Breast epithelium (tissue), 4 donors: Measurements from ENCODE around the gene WWTR1. TPM values are rescaled to one million over a fixed set of nuclear protein-coding genes. Genes with fewer than 3 reads are reported as not detected.

Experiments used
- DNase-seq, 2 donors: peaks; one replicate each; pipeline ENCODE4 v3.0.0-alpha.2; 2019; ENCODE audit warnings: low spot score in 2 of 2
- H3K27ac ChIP-seq, 2 donors: fragments of 200-600 bp; sonication (generic) in 1 of 2; one replicate each; pipeline ENCODE4 v1.5.1; 2016 to 2019; ENCODE audit warnings: mild to moderate bottlenecking in 1 of 2
- H3K27me3 ChIP-seq, 2 donors: fragments of 200-600 bp; sonication (generic) in 1 of 2; one replicate each; pipeline versions ENCODE4 v1.5.1 to v1.6.0; 2017 to 2019; ENCODE audit warnings: control low read depth in 1 of 2, mild to moderate bottlenecking in 1 of 2
- H3K36me3 ChIP-seq: fragments of 200-600 bp; one replicate; pipeline ENCODE4 v1.5.1; 2019
- H3K4me1 ChIP-seq, 2 donors: fragments of 200-600 bp; sonication (generic); one replicate each; pipeline ENCODE4 v1.5.1; 2016 to 2019; ENCODE audit warnings: control low read depth in 1 of 2
- H3K4me3 ChIP-seq, 3 donors: fragments of 200-600 bp; sonication (generic); 1 replicate in 2 of 3; 2 replicates in 1 of 3; pipeline ENCODE4 v1.5.1; 2016 to 2019; ENCODE audit warnings: mild to moderate bottlenecking in 3 of 3, moderate library complexity in 2 of 3
- H3K9me3 ChIP-seq, 2 donors: fragments of 200-600 bp; sonication (generic) in 1 of 2; one replicate each; pipeline ENCODE4 v1.5.1; 2016 to 2019; ENCODE audit warnings: control low read depth in 1 of 2
- POLR2A ChIP-seq: fragments of 450-650 bp; IDR thresholded peaks from one replicate; pipeline ENCODE4 v1.6.1; 2016; ENCODE audit warnings: antibody characterized with exemption, mild to moderate bottlenecking, moderate library complexity
- POLR2AphosphoS5 ChIP-seq, 3 donors: sonication (generic); formaldehyde crosslinking; IDR thresholded peaks; one replicate each; pipeline ENCODE4 v1.6.1; 2017; ENCODE audit warnings: antibody characterized with exemption in 3 of 3
- intact Hi-C: fragments of 100-400 bp; cut with DNase I; formaldehyde crosslinking; loops from one replicate; pipeline ENCODE4 v1.15.1; 2023; ENCODE audit warnings: low total_unique reads
- total RNA-seq, 3 donors: library from RNA; depleted of rRNA; stranded (reverse); fragments of >200 nt; gene quantifications; one replicate each; pipeline ENCODE4 v1.1.0, GENCODE V29; 2016
- TF ChIP-seq, protein P1 (sequence below), 3 donors: fragments of 450-650 bp; IDR thresholded peaks; one replicate each; pipeline ENCODE4 v1.5.1; 2016 to 2017; ENCODE audit warnings: antibody characterized with exemption in 3 of 3, mild to moderate bottlenecking in 3 of 3, moderate library complexity in 3 of 3

WWTR1 gene
- total RNA-seq, 3 donors from 2014 or later: 53.6 to 98.2 (median 91.4) TPM

DNA sequence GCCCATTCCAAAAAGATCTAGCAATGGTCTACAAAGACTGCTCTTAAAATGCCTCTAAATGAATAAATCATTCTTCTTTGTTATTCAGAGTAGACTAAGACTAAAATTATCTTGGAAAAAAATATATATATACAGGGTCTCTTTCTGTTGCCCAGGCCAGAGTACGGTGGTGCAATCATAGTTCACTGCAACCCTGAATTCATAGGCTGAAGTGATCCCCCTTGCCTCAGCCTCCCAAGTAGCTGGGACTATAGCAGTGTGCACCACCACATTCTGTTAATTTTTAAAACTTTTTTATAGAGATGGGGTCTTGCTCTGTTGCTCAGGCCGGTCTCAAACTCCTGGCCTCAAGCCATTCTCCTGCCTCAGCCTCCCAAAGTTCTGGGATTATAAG is 18.7 kb downstream of the WWTR1 start:
- intact Hi-C loops: no loop called here
- Histone ChIP-seq H3K4me3 (peak overlapping the region; percentile 16 to 56 (median 30)), H3K27me3 (no peaks in the 10 kb centered on the region), H3K9me3 (no peaks in the 10 kb centered on the region), H3K27ac (peak overlapping the region; percentile 60 to 78), H3K4me1 (peaks cover 2 to 17% of the 10 kb centered on the region in 2 donors), H3K36me3 (no peaks in the 10 kb centered on the region)
- TF ChIP-seq, protein P1, sequence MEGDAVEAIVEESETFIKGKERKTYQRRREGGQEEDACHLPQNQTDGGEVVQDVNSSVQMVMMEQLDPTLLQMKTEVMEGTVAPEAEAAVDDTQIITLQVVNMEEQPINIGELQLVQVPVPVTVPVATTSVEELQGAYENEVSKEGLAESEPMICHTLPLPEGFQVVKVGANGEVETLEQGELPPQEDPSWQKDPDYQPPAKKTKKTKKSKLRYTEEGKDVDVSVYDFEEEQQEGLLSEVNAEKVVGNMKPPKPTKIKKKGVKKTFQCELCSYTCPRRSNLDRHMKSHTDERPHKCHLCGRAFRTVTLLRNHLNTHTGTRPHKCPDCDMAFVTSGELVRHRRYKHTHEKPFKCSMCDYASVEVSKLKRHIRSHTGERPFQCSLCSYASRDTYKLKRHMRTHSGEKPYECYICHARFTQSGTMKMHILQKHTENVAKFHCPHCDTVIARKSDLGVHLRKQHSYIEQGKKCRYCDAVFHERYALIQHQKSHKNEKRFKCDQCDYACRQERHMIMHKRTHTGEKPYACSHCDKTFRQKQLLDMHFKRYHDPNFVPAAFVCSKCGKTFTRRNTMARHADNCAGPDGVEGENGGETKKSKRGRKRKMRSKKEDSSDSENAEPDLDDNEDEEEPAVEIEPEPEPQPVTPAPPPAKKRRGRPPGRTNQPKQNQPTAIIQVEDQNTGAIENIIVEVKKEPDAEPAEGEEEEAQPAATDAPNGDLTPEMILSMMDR (IDR thresholded peaks at IDR 0.05): no peak
- no peak for TF ChIP-seq POLR2AphosphoS5 (IDR thresholded peaks at IDR 0.05)
- no peak for TF ChIP-seq POLR2A
- no peak for DNase-seq

DNA sequence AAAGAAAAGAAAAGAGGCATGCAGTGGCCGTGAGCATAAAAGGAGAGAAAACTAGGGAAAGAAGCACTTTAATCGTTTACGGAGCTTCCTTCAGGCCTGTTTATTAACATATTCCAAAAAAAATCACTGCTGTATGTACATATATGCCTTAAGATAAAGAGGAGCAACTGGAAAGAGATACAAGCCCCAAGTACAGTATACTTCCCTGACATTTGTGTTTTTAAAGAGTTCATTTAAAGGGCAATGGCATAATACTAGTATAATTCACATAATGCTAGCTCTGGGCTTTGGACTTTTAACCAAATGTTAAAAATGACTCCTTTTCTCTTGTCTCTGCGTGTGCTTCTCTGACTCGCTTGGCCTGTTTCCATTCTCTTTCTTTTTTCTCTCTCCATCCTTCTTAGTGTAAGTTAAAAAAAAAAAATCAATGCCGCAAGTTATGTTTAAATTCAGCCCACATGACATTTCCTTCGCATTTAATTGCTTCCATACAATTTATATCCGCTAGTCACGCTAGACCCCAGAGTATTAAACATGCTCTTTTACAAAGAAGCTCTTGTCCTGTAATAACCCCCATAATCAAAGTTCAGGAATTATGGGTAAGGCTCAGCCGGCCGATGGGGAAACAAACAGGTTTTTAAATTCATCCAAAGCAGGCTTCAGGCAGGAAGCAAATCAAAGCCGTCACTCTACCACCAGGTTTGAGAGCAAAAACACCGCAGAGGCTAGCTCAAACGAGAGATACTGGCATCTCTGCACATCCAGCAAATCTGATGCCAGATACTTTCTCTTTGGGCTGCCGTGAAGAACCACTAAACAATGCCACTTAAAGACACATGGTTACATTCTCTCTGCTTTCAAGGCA is 19.4 kb downstream of the WWTR1 start:
- no peak for TF ChIP-seq POLR2AphosphoS5 (IDR thresholded peaks at IDR 0.05)
- TF ChIP-seq, protein P1 (IDR thresholded peaks at IDR 0.05): no peak
- no peak for TF ChIP-seq POLR2A
- no peaks in the 10 kb centered on the region for H3K36me3 ChIP-seq
- H3K27me3 ChIP-seq: no peaks in the 10 kb centered on the region
- H3K4me3 ChIP-seq: peak overlapping the region; percentile 16 to 56 (median 30)
- H3K27ac ChIP-seq: peak overlapping the region; percentile 60 to 78
- peaks cover 2 to 15% of the 10 kb centered on the region in 2 donors for H3K4me1 ChIP-seq
- intact Hi-C loops: no loop called here
- H3K9me3 ChIP-seq: no peaks in the 10 kb centered on the region
- DNase-seq: no peak

DNA sequence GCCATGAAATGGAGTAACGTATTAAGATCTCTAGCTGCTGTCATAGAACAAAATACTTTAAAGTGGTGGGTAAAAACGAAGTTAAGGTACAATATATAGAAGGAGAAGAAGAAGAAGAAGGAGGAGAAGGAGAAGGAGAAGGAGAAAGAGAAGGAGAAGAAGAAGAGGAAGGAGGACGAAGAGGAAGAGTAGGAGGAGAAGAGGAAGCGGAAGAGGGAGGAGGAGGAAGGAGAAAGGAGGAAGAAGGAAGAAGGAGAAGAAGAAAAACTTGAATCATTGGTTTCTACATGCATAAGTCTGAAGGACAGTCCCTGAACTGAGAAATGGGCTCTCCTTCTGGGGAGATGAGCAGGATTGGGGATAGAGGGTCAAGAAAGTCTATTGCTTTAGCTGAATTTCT is 22.4 kb downstream of the WWTR1 start:
- no peak overlapping the region for H3K4me3 ChIP-seq
- H3K36me3 ChIP-seq: no peaks in the 10 kb centered on the region
- H3K4me1 ChIP-seq: peaks cover 2 to 15% of the 10 kb centered on the region in 2 donors
- H3K27ac ChIP-seq: no peak overlapping the region
- H3K27me3 ChIP-seq: no peaks in the 10 kb centered on the region
- no peak for DNase-seq
- intact Hi-C loops: no loop called here
- TF ChIP-seq POLR2A (no peak), POLR2AphosphoS5 (IDR thresholded peaks at IDR 0.05) (no peak)
- TF ChIP-seq, protein P1 (IDR thresholded peaks at IDR 0.05): no peak
- H3K9me3 ChIP-seq: no peaks in the 10 kb centered on the region

DNA sequence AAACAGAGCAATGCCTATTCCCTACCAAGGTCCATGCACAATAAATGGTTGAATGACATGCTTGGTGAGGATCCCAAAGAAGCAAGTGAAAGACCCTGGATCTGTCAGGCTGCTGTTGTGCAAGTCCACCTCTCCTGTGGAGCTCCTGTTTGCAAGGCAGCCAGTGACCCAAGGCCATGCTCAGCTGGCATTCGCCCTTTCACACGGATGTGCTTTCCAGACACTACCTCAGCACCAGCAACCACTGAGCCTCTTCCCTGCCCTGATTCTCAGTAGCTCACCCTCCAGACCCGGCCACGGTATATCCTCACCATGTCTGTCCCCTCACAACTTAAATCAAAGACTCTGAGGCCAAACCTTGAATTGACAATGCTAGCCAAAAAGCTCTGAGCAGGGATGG is 23.3 kb downstream of the WWTR1 start:
- intact Hi-C loops: no loop called here
- H3K27me3 ChIP-seq: no peaks in the 10 kb centered on the region
- DNase-seq: no peak
- H3K27ac ChIP-seq: peak overlapping the region; percentile 6 to 51
- H3K4me1 ChIP-seq: peaks cover 2 to 15% of the 10 kb centered on the region in 2 donors
- TF ChIP-seq POLR2A (no peak), POLR2AphosphoS5 (IDR thresholded peaks at IDR 0.05) (no peak)
- TF ChIP-seq, protein P1 (IDR thresholded peaks at IDR 0.05): no peak
- no peak overlapping the region for H3K4me3 ChIP-seq
- no peaks in the 10 kb centered on the region for H3K9me3 ChIP-seq
- no peaks in the 10 kb centered on the region for H3K36me3 ChIP-seq

DNA sequence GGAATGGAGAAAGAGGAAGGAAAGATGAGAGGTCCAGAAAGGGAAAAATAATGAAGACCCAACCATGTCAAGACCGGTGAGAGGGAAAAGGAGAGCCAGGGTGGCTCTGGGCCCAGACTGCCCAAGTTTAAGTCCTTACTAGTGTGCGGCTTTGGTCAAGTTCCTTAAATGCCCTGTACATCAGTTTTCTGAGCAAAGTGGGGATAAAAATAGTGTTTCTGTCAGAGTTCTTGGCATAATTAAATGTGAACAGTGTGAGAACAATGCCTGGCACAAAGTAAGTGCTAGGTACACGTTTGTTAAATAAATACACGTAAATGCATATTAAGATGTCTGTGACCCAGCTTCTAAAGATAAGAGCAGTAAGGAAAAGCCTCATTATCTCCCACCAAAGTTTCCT is 23.8 kb downstream of the WWTR1 start:
- no peak for TF ChIP-seq POLR2AphosphoS5 (IDR thresholded peaks at IDR 0.05)
- TF ChIP-seq, protein P1 (IDR thresholded peaks at IDR 0.05): no peak
- no peak for TF ChIP-seq POLR2A
- no peaks in the 10 kb centered on the region for H3K9me3 ChIP-seq
- peaks cover 2 to 15% of the 10 kb centered on the region in 2 donors for H3K4me1 ChIP-seq
- H3K4me3 ChIP-seq: no peak overlapping the region
- H3K36me3 ChIP-seq: no peaks in the 10 kb centered on the region
- peak overlapping the region; percentile 6 to 26 for H3K27ac ChIP-seq
- H3K27me3 ChIP-seq: no peaks in the 10 kb centered on the region
- no peak for DNase-seq
- intact Hi-C loops: no loop called here
